ENCODE data around the gene STK26.

Gene STK26

GRCh38 chrX:132071254-132071653, 48.2 kb downstream of the STK26 start:
- H3K27me3 ChIP-seq (replicated peaks; ENCODE audit: control insufficient read depth, insufficient read depth, low read length), result no peaks in the 10 kb centered on the region
- TF ChIP-seq CTCF (IDR thresholded peaks at IDR 0.05; ENCODE audit: insufficient read depth, low read length, poor library complexity, severe bottlenecking), result peak; percentile 24
- no peaks in the 10 kb centered on the region for H3K36me3 ChIP-seq (ENCODE audit: control insufficient read depth, insufficient read depth, low read length)
- H3K4me3 ChIP-seq (replicated peaks; ENCODE audit: low read depth, low read length), result no peak overlapping the region
- DNase-seq (ENCODE audit: extremely low read depth, insufficient read length), result no peak

- no peak overlapping the region for H3K4me3 ChIP-seq (replicated peaks; ENCODE audit: low read depth, low read length)
- H3K27me3 ChIP-seq (replicated peaks; ENCODE audit: control insufficient read depth, insufficient read depth, low read length), result no peaks in the 10 kb centered on the region
- no peak for DNase-seq (ENCODE audit: extremely low read depth, insufficient read length)
- no peaks in the 10 kb centered on the region for H3K36me3 ChIP-seq (ENCODE audit: control insufficient read depth, insufficient read depth, low read length)
- no peak for TF ChIP-seq CTCF (IDR thresholded peaks at IDR 0.05; ENCODE audit: insufficient read depth, low read length, poor library complexity, severe bottlenecking)
Measured at GRCh38 chrX:132077414-132077813, 54.3 kb downstream of the STK26 start.

- no peak for DNase-seq (ENCODE audit: extremely low read depth, insufficient read length)
- H3K4me3 ChIP-seq (replicated peaks; ENCODE audit: low read depth, low read length), result no peak overlapping the region
Measured at GRCh38 chrX:132077912-132078311, 54.8 kb downstream of the STK26 start.

GRCh38 chrX:132085786-132086185, 62.7 kb downstream of the STK26 start:
- no peak for TF ChIP-seq CTCF (IDR thresholded peaks at IDR 0.05; ENCODE audit: insufficient read depth, low read length, poor library complexity, severe bottlenecking)
- no peak overlapping the region for H3K4me3 ChIP-seq (replicated peaks; ENCODE audit: low read depth, low read length)

More at GRCh38 chrX:132077912-132078311, 54.8 kb downstream of the STK26 start:
- no peak for TF ChIP-seq CTCF (IDR thresholded peaks at IDR 0.05; ENCODE audit: insufficient read depth, low read length, poor library complexity, severe bottlenecking)
- no peaks in the 10 kb centered on the region for H3K36me3 ChIP-seq (ENCODE audit: control insufficient read depth, insufficient read depth, low read length)
- no peaks in the 10 kb centered on the region for H3K27me3 ChIP-seq (replicated peaks; ENCODE audit: control insufficient read depth, insufficient read depth, low read length)

GRCh38 chrX:132086672-132087071, 63.6 kb downstream of the STK26 start:
- no peaks in the 10 kb centered on the region for H3K27me3 ChIP-seq (replicated peaks; ENCODE audit: control insufficient read depth, insufficient read depth, low read length)
- no peak for DNase-seq (ENCODE audit: extremely low read depth, insufficient read length)
- H3K4me3 ChIP-seq (replicated peaks; ENCODE audit: low read depth, low read length), result no peak overlapping the region
- H3K36me3 ChIP-seq (ENCODE audit: control insufficient read depth, insufficient read depth, low read length), result no peaks in the 10 kb centered on the region
- TF ChIP-seq CTCF (IDR thresholded peaks at IDR 0.05; ENCODE audit: insufficient read depth, low read length, poor library complexity, severe bottlenecking), result no peak

More at GRCh38 chrX:132085786-132086185, 62.7 kb downstream of the STK26 start:
- Histone ChIP-seq H3K27me3 (replicated peaks; ENCODE audit: control insufficient read depth, insufficient read depth, low read length) (no peaks in the 10 kb centered on the region), H3K36me3 (ENCODE audit: control insufficient read depth, insufficient read depth, low read length) (no peaks in the 10 kb centered on the region)
- DNase-seq (ENCODE audit: extremely low read depth, insufficient read length), result no peak

- H3K36me3 ChIP-seq (ENCODE audit: control insufficient read depth, insufficient read depth, low read length), result no peaks in the 10 kb centered on the region
- H3K4me3 ChIP-seq (replicated peaks; ENCODE audit: low read depth, low read length), result no peak overlapping the region
- no peak for DNase-seq (ENCODE audit: extremely low read depth, insufficient read length)
- H3K27me3 ChIP-seq (replicated peaks; ENCODE audit: control insufficient read depth, insufficient read depth, low read length), result no peaks in the 10 kb centered on the region
- no peak for TF ChIP-seq CTCF (IDR thresholded peaks at IDR 0.05; ENCODE audit: insufficient read depth, low read length, poor library complexity, severe bottlenecking)
Measured at GRCh38 chrX:132088864-132089263, 65.8 kb downstream of the STK26 start.
